ENCODE results near the gene UNC80.
A peak's percentile ranks its signal among the peaks of the same experiment; 100 is the strongest.

UNC80 gene

GRCh38 chr2:209965723-209966122, 194.1 kb downstream of the UNC80 start:
- no peak overlapping the region for H3K4me3 ChIP-seq (ENCODE audit: severe bottlenecking)
- TF ChIP-seq, protein P1, sequence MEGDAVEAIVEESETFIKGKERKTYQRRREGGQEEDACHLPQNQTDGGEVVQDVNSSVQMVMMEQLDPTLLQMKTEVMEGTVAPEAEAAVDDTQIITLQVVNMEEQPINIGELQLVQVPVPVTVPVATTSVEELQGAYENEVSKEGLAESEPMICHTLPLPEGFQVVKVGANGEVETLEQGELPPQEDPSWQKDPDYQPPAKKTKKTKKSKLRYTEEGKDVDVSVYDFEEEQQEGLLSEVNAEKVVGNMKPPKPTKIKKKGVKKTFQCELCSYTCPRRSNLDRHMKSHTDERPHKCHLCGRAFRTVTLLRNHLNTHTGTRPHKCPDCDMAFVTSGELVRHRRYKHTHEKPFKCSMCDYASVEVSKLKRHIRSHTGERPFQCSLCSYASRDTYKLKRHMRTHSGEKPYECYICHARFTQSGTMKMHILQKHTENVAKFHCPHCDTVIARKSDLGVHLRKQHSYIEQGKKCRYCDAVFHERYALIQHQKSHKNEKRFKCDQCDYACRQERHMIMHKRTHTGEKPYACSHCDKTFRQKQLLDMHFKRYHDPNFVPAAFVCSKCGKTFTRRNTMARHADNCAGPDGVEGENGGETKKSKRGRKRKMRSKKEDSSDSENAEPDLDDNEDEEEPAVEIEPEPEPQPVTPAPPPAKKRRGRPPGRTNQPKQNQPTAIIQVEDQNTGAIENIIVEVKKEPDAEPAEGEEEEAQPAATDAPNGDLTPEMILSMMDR (IDR thresholded peaks at IDR 0.05; ENCODE audit: poor library complexity, severe bottlenecking), result no peak
- H3K36me3 ChIP-seq (ENCODE audit: low read depth), result no peaks in the 10 kb centered on the region
- no peaks in the 10 kb centered on the region for H3K27me3 ChIP-seq (ENCODE audit: insufficient read depth, poor library complexity, severe bottlenecking)
- H3K4me1 ChIP-seq (ENCODE audit: insufficient read depth, poor library complexity, severe bottlenecking), result peaks cover 4% of the 10 kb centered on the region
- no peak overlapping the region for H3K27ac ChIP-seq (ENCODE audit: poor library complexity, severe bottlenecking)
- ATAC-seq (ENCODE audit: low read depth), result peak; percentile 60; the same call in 2 of the 3 replicates
- no peak for DNase-seq (ENCODE audit: low spot score)
- no peaks in the 10 kb centered on the region for H3K9me3 ChIP-seq (ENCODE audit: severe bottlenecking)

DNA sequence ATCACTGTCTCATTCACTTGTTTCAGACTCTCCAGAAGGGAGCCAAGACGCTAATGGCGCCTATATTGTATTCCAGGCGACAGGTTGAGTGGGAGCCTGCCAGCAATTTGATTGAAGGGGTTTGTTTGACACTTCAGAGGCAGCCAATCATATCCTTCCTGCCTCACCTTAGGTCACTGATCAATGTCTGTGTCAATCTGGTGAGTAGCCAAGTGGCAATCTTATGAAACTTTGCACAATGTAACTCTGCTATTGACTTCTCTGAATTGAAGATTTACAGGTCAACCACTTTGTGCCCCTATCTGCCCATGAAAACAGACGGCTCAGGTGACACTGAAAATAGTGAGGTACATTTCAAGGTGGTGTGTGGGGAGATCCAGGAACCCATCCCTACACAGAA, 198.1 kb downstream of the UNC80 start:
- ATAC-seq (ENCODE audit: low read depth) (no peak), DNase-seq (ENCODE audit: low spot score) (no peak)
- TF ChIP-seq, protein P1 (IDR thresholded peaks at IDR 0.05; ENCODE audit: poor library complexity, severe bottlenecking), result no peak
- Histone ChIP-seq H3K9me3 (ENCODE audit: severe bottlenecking) (no peaks in the 10 kb centered on the region), H3K4me3 (ENCODE audit: severe bottlenecking) (no peak overlapping the region), H3K4me1 (ENCODE audit: insufficient read depth, poor library complexity, severe bottlenecking) (peaks cover 4% of the 10 kb centered on the region), H3K27ac (ENCODE audit: poor library complexity, severe bottlenecking) (no peak overlapping the region), H3K27me3 (ENCODE audit: insufficient read depth, poor library complexity, severe bottlenecking) (no peaks in the 10 kb centered on the region), H3K36me3 (ENCODE audit: low read depth) (no peaks in the 10 kb centered on the region)

DNA sequence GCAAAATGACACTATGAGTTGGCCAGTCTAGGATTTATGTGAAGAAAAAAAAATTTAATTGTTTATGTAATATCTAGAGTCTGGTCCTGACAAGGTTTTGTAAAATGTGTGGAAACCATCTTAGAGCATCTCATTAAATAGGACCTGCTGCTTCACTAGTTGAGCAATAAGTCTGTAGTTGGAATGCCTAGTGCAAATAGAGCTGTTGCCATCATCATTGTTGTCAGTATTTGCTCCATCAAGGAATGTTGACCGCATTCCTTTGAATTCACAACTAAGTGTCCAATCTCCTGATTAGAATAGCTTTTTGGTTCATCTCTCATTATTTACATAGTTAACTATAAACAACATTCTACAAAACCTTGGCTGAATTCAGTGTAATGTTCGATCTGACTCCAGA, 198.6 kb downstream of the UNC80 start:
- Histone ChIP-seq H3K9me3 (ENCODE audit: severe bottlenecking) (no peaks in the 10 kb centered on the region), H3K4me1 (ENCODE audit: insufficient read depth, poor library complexity, severe bottlenecking) (peaks cover 4% of the 10 kb centered on the region), H3K4me3 (ENCODE audit: severe bottlenecking) (no peak overlapping the region), H3K36me3 (ENCODE audit: low read depth) (no peaks in the 10 kb centered on the region), H3K27ac (ENCODE audit: poor library complexity, severe bottlenecking) (no peak overlapping the region), H3K27me3 (ENCODE audit: insufficient read depth, poor library complexity, severe bottlenecking) (no peaks in the 10 kb centered on the region)
- TF ChIP-seq, protein P1 (IDR thresholded peaks at IDR 0.05; ENCODE audit: poor library complexity, severe bottlenecking), result no peak
- DNase-seq (ENCODE audit: low spot score), result no peak
- no peak for ATAC-seq (ENCODE audit: low read depth)

GRCh38 chr2:209970711-209971110, 199.1 kb downstream of the UNC80 start:
- H3K9me3 ChIP-seq (ENCODE audit: severe bottlenecking), result no peaks in the 10 kb centered on the region
- H3K4me1 ChIP-seq (ENCODE audit: insufficient read depth, poor library complexity, severe bottlenecking), result peaks cover 4% of the 10 kb centered on the region
- no peaks in the 10 kb centered on the region for H3K27me3 ChIP-seq (ENCODE audit: insufficient read depth, poor library complexity, severe bottlenecking)
- no peak overlapping the region for H3K27ac ChIP-seq (ENCODE audit: poor library complexity, severe bottlenecking)
- no peak for DNase-seq (ENCODE audit: low spot score)
- no peak for ATAC-seq (ENCODE audit: low read depth)
- H3K4me3 ChIP-seq (ENCODE audit: severe bottlenecking), result no peak overlapping the region
- TF ChIP-seq, protein P1 (IDR thresholded peaks at IDR 0.05; ENCODE audit: poor library complexity, severe bottlenecking), result no peak
- H3K36me3 ChIP-seq (ENCODE audit: low read depth), result no peaks in the 10 kb centered on the region

GRCh38 chr2:209973328-209973727, 201.7 kb downstream of the UNC80 start:
- ATAC-seq (ENCODE audit: low read depth) (no peak), DNase-seq (ENCODE audit: low spot score) (no peak)
- no peaks in the 10 kb centered on the region for H3K36me3 ChIP-seq (ENCODE audit: low read depth)
- no peak overlapping the region for H3K27ac ChIP-seq (ENCODE audit: poor library complexity, severe bottlenecking)
- H3K27me3 ChIP-seq (ENCODE audit: insufficient read depth, poor library complexity, severe bottlenecking), result no peaks in the 10 kb centered on the region
- no peaks in the 10 kb centered on the region for H3K9me3 ChIP-seq (ENCODE audit: severe bottlenecking)
- H3K4me1 ChIP-seq (ENCODE audit: insufficient read depth, poor library complexity, severe bottlenecking), result no peaks in the 10 kb centered on the region
- no peak overlapping the region for H3K4me3 ChIP-seq (ENCODE audit: severe bottlenecking)
- TF ChIP-seq, protein P1 (IDR thresholded peaks at IDR 0.05; ENCODE audit: poor library complexity, severe bottlenecking), result no peak
